Stomach (tissue), 4 donors: ENCODE data around the gene SAP30L.

Source experiments
- CTCF ChIP-seq, 7 experiments: fragments of 450-650 bp in 4 of 7; fragments of 200-600 bp in 3 of 7; sonication (generic) in 3 of 7; IDR thresholded peaks; one replicate each; pipeline ENCODE4 v1.5.1; 2016 to 2019; ENCODE audit warnings: antibody characterized with exemption in 7 of 7, control low read depth in 2 of 7, mild to moderate bottlenecking in 1 of 7
- EP300 ChIP-seq: sonication (generic); formaldehyde crosslinking; IDR thresholded peaks from one replicate; pipeline ENCODE4 v1.6.1; 2017; ENCODE audit warnings: antibody characterized with exemption
- POLR2A ChIP-seq, 4 donors: fragments of 450-650 bp; IDR thresholded peaks; one replicate each; pipeline ENCODE4 v1.6.1; 2016; ENCODE audit warnings: antibody characterized with exemption in 4 of 4, control low read depth in 2 of 4, mild to moderate bottlenecking in 1 of 4, moderate library complexity in 1 of 4

DNA sequence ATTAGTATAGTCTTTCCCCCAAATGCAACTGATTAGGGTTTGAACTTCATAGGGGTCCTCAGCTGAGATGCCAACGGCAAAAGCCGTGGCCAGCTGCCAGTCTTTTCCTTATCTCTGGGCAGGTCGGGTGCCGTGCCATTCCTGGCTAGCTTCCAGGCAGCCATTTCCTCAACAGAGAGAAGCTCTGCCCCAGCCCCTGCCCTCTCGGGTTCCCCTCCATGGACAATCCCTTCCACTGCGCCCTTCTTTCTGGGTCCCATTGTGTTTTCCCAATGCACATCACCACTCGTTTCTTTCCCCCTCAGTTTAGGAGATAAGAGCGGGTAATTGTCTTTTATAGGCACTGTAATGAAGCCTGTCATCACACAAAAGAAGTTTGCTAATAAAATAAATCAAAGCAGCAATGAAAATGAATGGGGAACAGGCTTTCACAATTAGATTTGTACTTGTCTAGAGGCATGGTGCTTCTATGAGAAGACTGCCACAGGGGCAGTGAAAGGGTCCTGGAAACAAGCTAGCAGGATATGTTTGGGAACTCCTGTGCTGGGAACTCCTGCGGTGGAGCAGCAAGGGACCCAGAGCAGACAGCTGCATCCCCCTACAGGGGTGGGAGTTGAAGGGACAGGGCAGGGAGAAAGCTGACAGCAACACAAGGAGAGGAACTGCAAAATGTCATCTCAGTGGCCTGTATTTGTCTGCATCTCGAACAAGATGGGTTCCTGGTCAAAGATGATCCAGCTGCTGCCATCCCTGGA is 48.0 kb upstream of the SAP30L start:
- no peak for TF ChIP-seq CTCF (IDR thresholded peaks at IDR 0.05)
- no peak for TF ChIP-seq POLR2A (IDR thresholded peaks at IDR 0.05)
- no peak for TF ChIP-seq EP300
